Activated CD8-positive, alpha-beta T cell treated with anti-CD3 and anti-CD28 coated beads for 36 hours (primary cell): ENCODE measurements around the gene RASAL3. TPM values are rescaled to one million over a fixed set of nuclear protein-coding genes. Genes with fewer than 3 reads are reported as not detected.
A peak's percentile ranks its signal among the peaks of the same experiment; 100 is the strongest.
"Not testable (repeated sequence)": the region's sequence is repeated elsewhere in the genome, so short reads cannot be mapped to it uniquely, and the experiment has no call there.

Experiments
- ATAC-seq: fragments of 200-7000 bp; cut with Tn5 transposase; one replicate; pipeline ENCODE4 v1.10.0; 2021; ENCODE audit warnings: mild to moderate bottlenecking, moderate library complexity
- CTCF ChIA-PET: fragments of 350-600 bp; sonication (Branson Sonifier 250); formaldehyde crosslinking; loops from one replicate; lab custom pipeline; 2021; ENCODE audit warnings: antibody characterized with exemption; lab: Charles Lee
- POLR2A ChIA-PET: fragments of 350-600 bp; sonication (Branson Sonifier 250); formaldehyde crosslinking; loops from one replicate; lab custom pipeline; 2021; ENCODE audit warnings: antibody characterized with exemption; lab: Charles Lee
- DNase-seq: peaks from one replicate; pipeline ENCODE4 v3.0.0-alpha.2; 2020
- H3K27ac Mint-ChIP-seq: one replicate; pipeline ENCODE4 v1.8.0; 2021; ENCODE audit warnings: mild to moderate bottlenecking, mixed read lengths
- H3K27me3 Mint-ChIP-seq: one replicate; pipeline ENCODE4 v1.8.0; 2021; ENCODE audit warnings: mixed read lengths
- H3K36me3 Mint-ChIP-seq: one replicate; pipeline ENCODE4 v1.8.0; 2021; ENCODE audit warnings: low read depth, mixed read lengths
- H3K4me1 Mint-ChIP-seq: one replicate; pipeline ENCODE4 v1.8.0; 2021; ENCODE audit warnings: low read depth, mixed read lengths
- H3K4me3 Mint-ChIP-seq: one replicate; pipeline ENCODE4 v1.8.0; 2021; ENCODE audit warnings: mild to moderate bottlenecking, moderate library complexity, mixed read lengths
- H3K9me3 Mint-ChIP-seq: one replicate; pipeline ENCODE4 v1.8.0; 2021; ENCODE audit warnings: mixed read lengths
- CTCF ChIP-seq: fragments of 200-600 bp; IDR thresholded peaks from one replicate; pipeline ENCODE4 v1.8.0; 2022; ENCODE audit warnings: antibody characterized with exemption, mild to moderate bottlenecking
- intact Hi-C: fragments of 100-400 bp; cut with micrococcal nuclease; formaldehyde crosslinking; loops from one replicate; pipeline ENCODE4 v1.10.0; 2022
- total RNA-seq, 2 experiments: library from RNA; stranded (reverse); gene quantifications; one replicate each; pipeline ENCODE4 v1.2.3, GENCODE V29; 2021

The RASAL3 gene
- total RNA-seq, 2 experiments from 2014 or later: 83.9 to 85.8 TPM

GRCh38 chr19:15479391-15480345 lies 15.3 kb upstream of the RASAL3 start, which contains the start of gene PGLYRP2:
PGLYRP2 (minus strand) TSS chr19:15479501; CDS start chr19:15479371, 130 bp downstream.
- no peak for TF ChIP-seq CTCF
- DNase-seq (peak; percentile 33), ATAC-seq (peak; percentile 22)
- Mint-ChIP-seq H3K27me3 (no peaks in the 10 kb centered on the region), H3K27ac (no peak within 1 kb of the TSS), H3K36me3 (no peaks in the 10 kb centered on the region), H3K9me3 (no peaks in the 10 kb centered on the region), H3K4me3 (no peak within 1 kb of the TSS), H3K4me1 (peaks cover 44% of the 10 kb centered on the region)
- CTCF ChIA-PET: interaction anchor here (0.9 to 1.6 kb wide), 5 partner anchors 12 to 76 kb away, joined by 3 to 6 read pairs (median 4); partner anchors contain the start of gene AKAP8L
- POLR2A ChIA-PET: interaction anchor here (0.6 to 1.3 kb wide), 4 partner anchors 10 to 882 kb away, joined by 3 to 7 read pairs (median 3); no protein-coding TSS in a partner anchor
- intact Hi-C loops: no loop called here

- TF ChIP-seq CTCF: no peak
- Mint-ChIP-seq H3K4me3 (no peak overlapping the region), H3K9me3 (no peaks in the 10 kb centered on the region), H3K36me3 (no peaks in the 10 kb centered on the region), H3K27ac (no peak overlapping the region), H3K4me1 (peaks cover 34% of the 10 kb centered on the region), H3K27me3 (no peaks in the 10 kb centered on the region)
- intact Hi-C loops: no loop called here
- ATAC-seq (peak; percentile 36), DNase-seq (peak; percentile 26)
- CTCF ChIA-PET: interaction anchor here (1.0 to 1.2 kb wide), 2 partner anchors 79 to 97 kb away, joined by 3 read pairs; partner anchors contain the start of gene AKAP8
- POLR2A ChIA-PET: no interaction called here
Observed at GRCh38 chr19:15476325-15476724, 12.0 kb upstream of the RASAL3 start.

GRCh38 chr19:15475611-15476010 lies 11.3 kb upstream of the RASAL3 start:
- POLR2A ChIA-PET: no interaction called here
- ATAC-seq (no peak), DNase-seq (no peak)
- no peak overlapping the region for H3K27ac Mint-ChIP-seq
- no peak overlapping the region for H3K4me3 Mint-ChIP-seq
- no peaks in the 10 kb centered on the region for H3K36me3 Mint-ChIP-seq
- CTCF ChIA-PET: interaction anchor here (1.0 kb wide), 1 partner anchor 80 kb away, joined by 3 read pairs; no protein-coding TSS in a partner anchor
- no peak for TF ChIP-seq CTCF
- intact Hi-C loops: no loop called here
- no peaks in the 10 kb centered on the region for H3K9me3 Mint-ChIP-seq
- no peaks in the 10 kb centered on the region for H3K27me3 Mint-ChIP-seq
- peaks cover 34% of the 10 kb centered on the region for H3K4me1 Mint-ChIP-seq

- no peak overlapping the region for H3K27ac Mint-ChIP-seq
- DNase-seq: no peak
- CTCF ChIA-PET: no interaction called here
- intact Hi-C loops: no loop called here
- no peaks in the 10 kb centered on the region for H3K9me3 Mint-ChIP-seq
- no peak for ATAC-seq
- H3K36me3 Mint-ChIP-seq: no peaks in the 10 kb centered on the region
- no peak overlapping the region for H3K4me3 Mint-ChIP-seq
- POLR2A ChIA-PET: no interaction called here
- no peaks in the 10 kb centered on the region for H3K27me3 Mint-ChIP-seq
- TF ChIP-seq CTCF: no peak
- H3K4me1 Mint-ChIP-seq: peaks cover 31% of the 10 kb centered on the region
Observed at GRCh38 chr19:15475169-15475568, 10.8 kb upstream of the RASAL3 start.

- H3K36me3 Mint-ChIP-seq, H3K27ac Mint-ChIP-seq, H3K4me3 Mint-ChIP-seq, H3K27me3 Mint-ChIP-seq, intact Hi-C loops, ATAC-seq, DNase-seq, H3K9me3 Mint-ChIP-seq: not testable (repeated sequence)
- H3K4me1 Mint-ChIP-seq: peaks cover 29% of the 10 kb centered on the region
- ChIA-PET POLR2A (interaction anchor here (0.9 kb wide), 1 partner anchor 41 kb away, joined by 3 read pairs; no protein-coding TSS in a partner anchor), CTCF (interaction anchor here (1.1 kb wide), 1 partner anchor 77 kb away, joined by 3 read pairs; no protein-coding TSS in a partner anchor)
Observed at GRCh38 chr19:15473821-15474220, 9.5 kb upstream of the RASAL3 start.
